Measurements from ENCODE around the gene TADA2A.

The TADA2A gene

GRCh38 chr17:37523715-37524219 is 117.1 kb downstream of the TADA2A start:
- Histone ChIP-seq H3K9me3 (ENCODE audit: low read depth, low read length) (no peaks in the 10 kb centered on the region), H3K4me3 (no peak overlapping the region), H3K9ac (ENCODE audit: insufficient read length) (no peak overlapping the region), H3K36me3 (ENCODE audit: insufficient read depth, low read length) (peaks cover 23% of the 10 kb centered on the region), H3K27ac (no peak overlapping the region)
- no peak for TF ChIP-seq FOXP2 (optimal IDR thresholded peaks at IDR 0.05; ENCODE audit: control extremely low read depth, extremely low read length, insufficient read depth)
- no peak for TF ChIP-seq POLR2AphosphoS5 (IDR thresholded peaks at IDR 0.05; ENCODE audit: borderline replicate concordance, low read depth, low read length)
- TF ChIP-seq EZH2 (IDR thresholded peaks at IDR 0.05), result no peak
- no peak for DNase-seq (ENCODE audit: low read depth, low spot score)

GRCh38 chr17:37527249-37527851 is 120.7 kb downstream of the TADA2A start:
- TF ChIP-seq POLR2AphosphoS5 (IDR thresholded peaks at IDR 0.05; ENCODE audit: borderline replicate concordance, low read depth, low read length), result no peak
- no peak for TF ChIP-seq FOXP2 (optimal IDR thresholded peaks at IDR 0.05; ENCODE audit: control extremely low read depth, extremely low read length, insufficient read depth)
- no peak for TF ChIP-seq EZH2 (IDR thresholded peaks at IDR 0.05)
- H3K36me3 ChIP-seq (ENCODE audit: insufficient read depth, low read length), result peaks cover 32% of the 10 kb centered on the region
- DNase-seq (ENCODE audit: low read depth, low spot score), result no peak

More at GRCh38 chr17:37527249-37527851, 120.7 kb downstream of the TADA2A start:
- no peaks in the 10 kb centered on the region for H3K9me3 ChIP-seq (ENCODE audit: low read depth, low read length)
- no peak overlapping the region for H3K27ac ChIP-seq
- H3K9ac ChIP-seq (ENCODE audit: insufficient read length), result no peak overlapping the region
- H3K4me3 ChIP-seq, result no peak overlapping the region
